ENCODE measurements around the gene SPSB1. TPM values are rescaled to one million over a fixed set of nuclear protein-coding genes. Genes with fewer than 3 reads are reported as not detected.
A peak's percentile ranks its signal among the peaks of the same experiment; 100 is the strongest.

Gene SPSB1
- total RNA-seq, 6 experiments from 2014 or later = 5.9 to 10.4 (median 8.6) TPM

DNA sequence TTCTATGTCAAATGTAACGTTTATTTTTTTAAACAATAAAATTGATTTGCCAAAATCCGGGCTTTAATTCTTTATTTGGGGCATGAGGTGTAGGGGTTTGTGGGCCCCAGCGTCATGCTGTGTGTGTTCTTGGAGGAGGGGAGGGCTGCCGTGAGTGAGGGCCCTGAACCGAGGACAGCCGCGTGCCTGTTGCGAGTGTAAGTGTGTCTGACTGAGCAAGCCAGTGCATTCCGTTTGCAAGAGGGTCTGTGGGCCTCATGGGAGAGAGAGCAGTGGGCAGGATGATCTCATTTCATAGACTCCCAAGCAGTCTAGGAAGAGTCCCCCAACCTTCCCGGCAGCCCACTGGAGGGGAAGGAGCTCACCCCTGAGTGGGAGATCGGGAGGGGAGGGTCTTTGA is 21.4 kb upstream of the SPSB1 start:
- Mint-ChIP-seq H3K4me1 (ENCODE audit: low read depth) (peaks cover 33% of the 10 kb centered on the region), H3K27ac (no peak overlapping the region), H3K27me3 (ENCODE audit: insufficient read depth) (no peaks in the 10 kb centered on the region; the same call in 1 of the 2 replicates), H3K36me3 (ENCODE audit: low read depth) (no peaks in the 10 kb centered on the region; the same call in 1 of the 2 replicates), H3K9me3 (no peaks in the 10 kb centered on the region), H3K4me3 (no peak overlapping the region)
- no peak for DNase-seq
- TF ChIP-seq, protein P1, sequence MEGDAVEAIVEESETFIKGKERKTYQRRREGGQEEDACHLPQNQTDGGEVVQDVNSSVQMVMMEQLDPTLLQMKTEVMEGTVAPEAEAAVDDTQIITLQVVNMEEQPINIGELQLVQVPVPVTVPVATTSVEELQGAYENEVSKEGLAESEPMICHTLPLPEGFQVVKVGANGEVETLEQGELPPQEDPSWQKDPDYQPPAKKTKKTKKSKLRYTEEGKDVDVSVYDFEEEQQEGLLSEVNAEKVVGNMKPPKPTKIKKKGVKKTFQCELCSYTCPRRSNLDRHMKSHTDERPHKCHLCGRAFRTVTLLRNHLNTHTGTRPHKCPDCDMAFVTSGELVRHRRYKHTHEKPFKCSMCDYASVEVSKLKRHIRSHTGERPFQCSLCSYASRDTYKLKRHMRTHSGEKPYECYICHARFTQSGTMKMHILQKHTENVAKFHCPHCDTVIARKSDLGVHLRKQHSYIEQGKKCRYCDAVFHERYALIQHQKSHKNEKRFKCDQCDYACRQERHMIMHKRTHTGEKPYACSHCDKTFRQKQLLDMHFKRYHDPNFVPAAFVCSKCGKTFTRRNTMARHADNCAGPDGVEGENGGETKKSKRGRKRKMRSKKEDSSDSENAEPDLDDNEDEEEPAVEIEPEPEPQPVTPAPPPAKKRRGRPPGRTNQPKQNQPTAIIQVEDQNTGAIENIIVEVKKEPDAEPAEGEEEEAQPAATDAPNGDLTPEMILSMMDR (IDR thresholded peaks at IDR 0.05) = no peak

- Mint-ChIP-seq H3K4me1 (ENCODE audit: low read depth) (peaks cover 31% of the 10 kb centered on the region), H3K4me3 (no peak overlapping the region), H3K9me3 (no peaks in the 10 kb centered on the region), H3K36me3 (ENCODE audit: low read depth) (no peaks in the 10 kb centered on the region; the same call in 1 of the 2 replicates), H3K27ac (no peak overlapping the region), H3K27me3 (ENCODE audit: insufficient read depth) (no peaks in the 10 kb centered on the region; the same call in 1 of the 2 replicates)
- TF ChIP-seq, protein P1 (IDR thresholded peaks at IDR 0.05) = no peak
- DNase-seq = no peak
Observed at GRCh38 chr1:9271861-9272595, 20.7 kb upstream of the SPSB1 start.

DNA sequence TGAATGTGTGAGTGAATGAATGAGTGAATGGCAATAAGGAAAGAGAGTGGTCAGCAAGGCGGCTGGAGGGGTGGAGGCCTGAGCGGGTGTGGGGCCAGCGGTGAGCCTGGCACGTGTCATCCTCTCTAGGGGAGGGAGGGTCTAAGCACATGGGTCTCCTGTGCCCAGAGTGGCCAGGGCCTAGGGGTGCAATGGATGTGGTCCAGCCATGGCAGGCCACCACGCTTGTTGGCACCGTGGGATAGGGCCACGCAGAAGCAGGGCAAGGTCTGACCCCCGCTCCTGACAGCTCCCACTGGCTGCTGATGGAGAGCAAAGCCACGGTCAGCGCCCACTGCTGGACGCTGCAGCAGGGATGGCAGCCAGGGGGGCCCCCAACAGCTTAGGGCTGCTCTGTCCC is 19.5 kb upstream of the SPSB1 start:
- DNase-seq = no peak
- TF ChIP-seq, protein P1 (IDR thresholded peaks at IDR 0.05) = peak; percentile 24; the same call in 1 of the 2 replicates
- H3K4me3 Mint-ChIP-seq = no peak overlapping the region
- H3K4me1 Mint-ChIP-seq (ENCODE audit: low read depth) = peaks cover 26% of the 10 kb centered on the region
- no peaks in the 10 kb centered on the region for H3K9me3 Mint-ChIP-seq
- no peaks in the 10 kb centered on the region; the same call in 1 of the 2 replicates for H3K27me3 Mint-ChIP-seq (ENCODE audit: insufficient read depth)
- H3K36me3 Mint-ChIP-seq (ENCODE audit: low read depth) = no peaks in the 10 kb centered on the region; the same call in 1 of the 2 replicates
- no peak overlapping the region for H3K27ac Mint-ChIP-seq

GRCh38 chr1:9275161-9275560 is 17.5 kb upstream of the SPSB1 start:
- peak overlapping the region; percentile 61 for H3K4me3 Mint-ChIP-seq
- no peaks in the 10 kb centered on the region; the same call in 1 of the 2 replicates for H3K36me3 Mint-ChIP-seq (ENCODE audit: low read depth)
- no peaks in the 10 kb centered on the region for H3K9me3 Mint-ChIP-seq
- no peak for DNase-seq
- peaks cover 42% of the 10 kb centered on the region for H3K4me1 Mint-ChIP-seq (ENCODE audit: low read depth)
- TF ChIP-seq, protein P1 (IDR thresholded peaks at IDR 0.05) = peak; percentile 21; the same call in 1 of the 2 replicates
- peaks cover 2% of the 10 kb centered on the region for H3K27me3 Mint-ChIP-seq (ENCODE audit: insufficient read depth)
- peak overlapping the region; percentile 80 for H3K27ac Mint-ChIP-seq

DNA sequence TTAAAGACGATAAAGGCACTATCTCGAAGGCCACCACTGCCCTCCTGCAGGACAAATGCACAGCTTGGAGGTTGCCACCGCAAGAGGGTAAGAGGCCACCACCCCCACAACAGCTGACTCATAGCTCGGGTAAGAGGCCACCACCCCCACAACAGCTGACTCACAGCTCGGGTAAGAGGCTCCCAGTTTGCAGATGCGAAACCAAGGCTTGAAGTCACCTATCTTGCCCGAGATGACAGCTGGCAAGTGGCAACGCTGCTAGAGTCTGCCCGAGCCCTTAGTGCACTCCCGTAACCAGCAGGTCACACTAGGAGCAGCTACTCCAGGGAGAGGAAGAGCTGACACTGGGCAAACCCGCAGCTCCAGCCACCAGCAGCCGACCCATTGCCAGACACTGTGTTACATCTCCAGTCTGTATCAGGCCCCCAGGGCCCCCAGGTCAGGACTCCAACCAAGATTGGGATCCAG is 17.1 kb upstream of the SPSB1 start:
- Mint-ChIP-seq H3K27ac (peak overlapping the region; percentile 80), H3K9me3 (no peaks in the 10 kb centered on the region), H3K4me3 (peak overlapping the region; percentile 61), H3K27me3 (ENCODE audit: insufficient read depth) (peaks cover 2% of the 10 kb centered on the region), H3K36me3 (ENCODE audit: low read depth) (no peaks in the 10 kb centered on the region; the same call in 1 of the 2 replicates), H3K4me1 (ENCODE audit: low read depth) (peaks cover 43% of the 10 kb centered on the region)
- TF ChIP-seq, protein P1 (IDR thresholded peaks at IDR 0.05) = no peak
- peak; percentile 84 for DNase-seq

Measured in HFFc6 (cell line).